NCI-H345 treated with DMSO at 0.1 percent for 48 hours (cell line): ENCODE data around the gene ZNF782.
"Not testable (repeated sequence)": the region's sequence is repeated elsewhere in the genome, so short reads cannot be mapped to it uniquely, and the experiment has no call there.

Experiments used
- DNase-seq: peaks from one replicate; lab custom pipeline; 2025; ENCODE audit not compliant: unreplicated experiment; lab: John Stamatoyannopoulos, UW

ZNF782 gene

DNA sequence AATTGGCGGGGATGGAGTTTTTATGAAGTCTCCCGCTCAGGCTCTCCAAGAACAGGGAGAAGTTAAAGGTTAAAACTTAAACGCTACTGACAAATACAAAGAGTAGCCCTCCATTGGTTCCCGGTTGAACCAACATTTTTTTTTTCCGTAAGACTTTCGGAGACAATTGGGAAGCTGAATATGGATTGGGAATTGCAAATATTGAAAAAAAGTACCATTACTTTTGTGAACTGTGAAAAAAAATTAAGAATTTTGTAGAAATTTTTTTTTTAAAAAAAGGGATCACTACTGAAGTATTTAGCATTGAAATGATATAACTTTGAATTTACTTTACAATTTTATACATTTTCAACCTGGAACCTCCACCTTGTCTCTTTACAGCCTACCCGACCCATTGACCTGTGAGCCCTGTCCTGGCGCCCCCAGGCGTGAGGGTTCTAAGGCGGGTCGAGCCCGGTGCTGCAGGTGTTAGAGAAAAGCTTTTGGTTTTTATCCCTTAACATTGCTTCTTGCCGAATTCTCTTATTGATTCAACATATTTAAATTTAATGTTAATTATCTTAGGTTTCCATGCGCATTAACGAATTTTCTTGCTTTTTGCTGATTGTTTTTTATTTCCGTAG is 448 bp upstream of the ZNF782 start:
- no peak for DNase-seq

DNA sequence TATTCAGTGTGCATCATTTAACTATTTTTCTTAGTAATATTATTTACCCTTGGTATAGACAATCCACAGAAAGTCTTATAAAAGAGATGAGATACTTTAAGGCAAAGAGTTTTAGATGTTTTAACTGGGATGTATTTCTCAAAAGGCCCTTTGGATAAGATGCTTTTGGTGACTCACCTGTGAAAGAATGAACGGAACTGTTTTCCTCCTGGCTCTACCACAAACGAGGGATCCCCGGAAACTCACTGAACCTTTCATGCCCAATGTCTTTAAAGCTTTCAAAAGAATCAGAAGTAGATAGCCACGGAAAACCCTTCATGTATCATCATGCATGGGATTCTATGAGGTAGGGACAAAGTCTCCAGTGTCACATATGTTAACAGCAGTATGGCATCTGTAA is 1.6 kb downstream of the ZNF782 start:
- no peak for DNase-seq

DNA sequence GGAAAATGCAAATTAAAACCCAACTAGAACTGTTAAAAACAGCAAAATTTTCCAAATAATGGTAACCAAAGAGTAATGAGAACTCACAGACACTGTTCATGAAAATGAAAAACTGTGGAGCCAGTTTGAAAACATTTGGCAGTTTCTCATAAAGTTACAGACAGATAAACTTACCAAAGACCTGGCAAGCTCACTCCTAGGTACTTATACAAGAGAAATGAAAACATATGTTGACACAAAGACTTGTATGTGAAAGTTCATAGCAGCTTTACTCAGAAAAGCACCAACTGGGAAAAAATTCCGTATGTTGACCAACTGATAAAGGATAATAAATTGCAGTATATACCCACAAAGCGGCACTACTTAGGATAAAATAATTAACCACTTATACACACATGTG is 10.3 kb downstream of the ZNF782 start:
- DNase-seq = no peak

DNA sequence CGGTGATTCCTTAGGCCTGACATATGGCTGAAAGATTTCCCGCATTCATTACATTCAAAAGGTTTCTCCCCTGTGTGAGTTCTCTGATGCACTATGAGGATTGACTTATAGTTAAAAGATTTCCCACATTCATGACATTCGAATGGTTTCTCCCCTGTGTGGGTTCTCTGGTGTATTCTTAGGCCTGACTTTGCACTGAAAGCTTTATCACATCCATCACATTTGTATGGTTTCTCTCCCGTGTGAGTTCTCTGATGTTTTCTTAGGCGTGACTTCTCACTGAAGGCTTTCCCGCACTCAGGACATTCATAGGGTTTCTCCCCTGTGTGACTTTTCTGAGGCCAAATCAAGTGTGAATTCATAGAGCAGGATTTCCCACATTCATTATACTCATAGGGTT is 35.8 kb downstream of the ZNF782 start:
- DNase-seq = no peak

DNA sequence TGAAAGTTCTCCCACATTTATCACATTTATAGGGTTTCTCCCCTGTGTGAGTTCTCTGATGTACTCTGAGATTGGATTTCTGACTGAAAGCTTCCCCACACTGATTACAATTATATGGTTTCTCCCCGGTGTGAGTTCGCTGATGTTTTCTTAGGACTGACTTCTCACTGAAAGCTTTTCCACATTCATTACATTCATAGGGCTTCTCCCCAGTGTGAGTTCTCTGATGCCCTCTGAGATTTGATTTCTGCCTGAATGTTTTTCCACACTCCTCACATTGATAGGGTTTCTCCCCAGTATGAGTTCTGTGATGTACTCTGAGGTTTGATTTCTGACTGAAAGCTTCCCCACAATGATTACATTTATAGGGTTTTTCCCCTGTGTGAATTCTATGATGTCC is 36.3 kb downstream of the ZNF782 start:
- DNase-seq = no peak

DNA sequence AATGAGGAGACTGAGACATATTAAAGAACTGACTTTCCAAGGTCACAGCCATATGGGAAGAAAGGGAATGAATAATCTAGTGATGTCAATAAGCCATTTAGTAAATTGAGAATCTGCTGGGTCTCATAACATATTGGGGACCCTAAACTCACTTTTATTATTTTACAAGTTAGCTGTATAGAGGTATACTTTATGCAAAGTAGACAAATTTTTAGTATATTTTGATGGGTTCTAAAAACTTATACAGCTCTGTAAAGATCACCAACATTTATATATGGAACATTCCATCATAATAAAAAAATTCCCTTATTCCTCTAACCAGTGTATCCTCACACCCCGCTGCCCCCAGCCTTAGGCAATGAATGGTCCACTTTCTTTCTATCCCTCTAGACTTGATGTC is 40.7 kb downstream of the ZNF782 start:
- no peak for DNase-seq

GRCh38 chr9:96798959-96799358 is 55.4 kb downstream of the ZNF782 start:
- not testable (repeated sequence) for DNase-seq

GRCh38 chr9:96784021-96784420 is 70.3 kb downstream of the ZNF782 start:
- no peak for DNase-seq

GRCh38 chr9:96782235-96782634 is 72.1 kb downstream of the ZNF782 start:
- DNase-seq = no peak

DNA sequence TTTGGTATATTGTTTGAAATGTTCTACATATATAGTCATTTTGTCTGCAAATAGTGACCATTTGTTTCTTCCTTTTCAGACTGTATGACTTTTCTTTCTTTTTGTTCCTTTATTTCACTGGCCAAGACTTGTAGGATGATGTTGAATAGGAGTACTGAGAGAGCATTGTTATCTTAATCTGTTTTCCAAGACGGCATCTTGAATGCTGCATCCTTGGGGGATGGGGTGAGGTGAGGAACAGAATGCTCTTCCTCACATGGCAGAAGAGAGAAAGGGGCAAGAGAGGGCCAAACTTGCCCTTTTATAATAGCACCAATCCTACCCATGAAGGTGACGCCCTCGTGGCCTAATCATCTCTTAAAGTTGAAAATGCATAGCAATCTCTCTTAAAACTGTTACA is 72.8 kb downstream of the ZNF782 start:
- no peak for DNase-seq

GRCh38 chr9:96779089-96779488 is 75.2 kb downstream of the ZNF782 start:
- DNase-seq = no peak

DNA sequence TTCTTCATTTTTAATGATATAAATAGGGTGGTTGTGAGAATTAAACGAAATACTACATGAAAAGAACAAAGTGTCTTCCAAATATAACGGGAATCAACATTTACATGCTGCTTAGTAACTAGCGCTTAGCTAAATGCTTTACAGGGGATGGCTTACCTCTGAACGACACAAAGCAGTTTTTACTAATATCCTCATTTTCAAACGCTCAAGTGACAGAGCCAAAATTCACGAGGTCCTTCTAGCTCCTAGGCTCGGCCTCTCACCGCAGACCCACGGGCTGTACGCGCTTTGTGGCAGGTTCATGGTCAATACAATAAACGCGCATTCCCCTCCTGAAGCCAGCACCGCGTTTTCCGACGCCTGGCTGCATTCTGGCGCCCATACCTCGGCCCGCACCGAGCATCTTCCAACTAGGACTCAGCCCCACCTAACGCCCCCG is 76.9 kb downstream of the ZNF782 start:
- no peak for DNase-seq

DNA sequence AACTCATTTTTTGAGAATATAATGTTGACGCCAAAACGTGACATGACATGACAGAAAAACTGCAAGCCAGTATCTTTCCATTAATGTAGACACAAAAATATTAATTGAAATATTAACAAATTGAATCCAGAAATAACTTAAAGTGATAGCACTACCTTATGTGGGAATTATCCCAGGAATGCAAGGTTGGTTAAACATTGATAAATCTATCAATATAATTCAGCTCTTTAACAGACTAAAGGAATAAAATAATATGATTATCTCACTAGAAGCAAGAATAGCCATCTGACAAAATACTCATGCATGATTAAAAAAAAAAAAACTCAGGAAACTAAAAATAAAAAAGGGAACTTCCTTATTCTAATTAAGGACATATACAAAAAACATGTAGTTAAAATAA is 83.2 kb downstream of the ZNF782 start:
- DNase-seq = no peak

GRCh38 chr9:96769989-96770388 is 84.3 kb downstream of the ZNF782 start:
- DNase-seq = no peak
